GM19452 (cell line): ENCODE measurements around the gene GTPBP1.

Experiments used
- ATAC-seq: cut with Tn5 transposase; IDR thresholded peaks from one replicate; pipeline ENCODE4 v1.9.1; 2021; ENCODE audit not compliant: unreplicated experiment

The GTPBP1 gene

DNA sequence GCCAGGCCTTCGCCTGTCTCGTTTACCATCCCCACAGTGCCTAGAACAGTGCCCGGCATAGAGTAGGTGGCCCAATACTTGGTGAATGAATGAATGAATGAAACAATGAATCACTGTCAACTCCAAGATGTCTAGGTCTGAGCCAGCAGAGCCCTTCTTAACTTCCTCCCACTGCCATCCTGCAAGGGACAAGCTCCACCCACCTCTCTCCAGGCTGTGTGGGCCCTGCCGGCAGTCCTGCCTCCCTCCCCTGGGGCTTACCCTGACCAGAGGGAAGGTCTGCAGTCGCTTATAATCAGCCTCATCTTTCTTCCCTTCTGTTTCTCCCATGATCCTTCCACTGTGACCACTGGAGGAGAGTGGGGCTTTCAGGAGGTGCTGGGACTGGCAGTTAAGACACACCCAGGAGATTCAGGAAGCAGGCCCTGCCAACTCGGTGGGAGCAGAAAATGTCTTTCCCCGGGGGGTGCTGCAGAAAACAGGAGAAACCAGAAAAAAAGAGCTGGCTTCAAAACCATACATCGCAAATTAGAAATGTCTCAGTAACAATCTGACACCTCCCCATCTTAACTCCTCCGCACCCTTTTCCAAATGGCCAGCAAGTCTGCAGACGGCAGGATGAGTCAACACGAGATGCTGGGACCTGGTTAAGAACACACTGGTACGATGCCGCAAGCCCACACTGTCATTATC is 76.8 kb downstream of the GTPBP1 start:
- ATAC-seq, result no peak
